Measurements from ENCODE around the gene CLDN20.

CLDN20 gene

DNA sequence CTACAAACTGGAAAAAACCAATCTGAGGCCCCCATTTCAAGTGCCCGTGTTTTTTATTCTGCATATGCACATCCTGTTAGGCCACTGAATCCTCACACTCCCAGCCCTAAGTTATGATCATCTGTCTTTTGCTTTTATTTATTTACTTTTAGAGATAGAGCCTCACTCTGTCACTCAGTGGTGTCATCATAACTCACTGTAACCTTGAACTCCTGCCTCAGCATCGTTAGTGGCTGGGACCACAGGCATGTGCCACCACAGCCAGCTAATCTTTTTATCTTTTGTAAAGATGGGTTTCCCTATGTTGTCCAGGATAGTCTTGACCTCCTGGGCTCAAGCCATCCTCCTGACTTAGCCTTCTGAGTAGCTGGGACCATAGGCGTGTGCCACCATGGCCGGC lies 29.6 kb upstream of the CLDN20 start:
- no peak overlapping the region for H3K4me3 ChIP-seq (ENCODE audit: low read length)
- TF ChIP-seq, protein P1, sequence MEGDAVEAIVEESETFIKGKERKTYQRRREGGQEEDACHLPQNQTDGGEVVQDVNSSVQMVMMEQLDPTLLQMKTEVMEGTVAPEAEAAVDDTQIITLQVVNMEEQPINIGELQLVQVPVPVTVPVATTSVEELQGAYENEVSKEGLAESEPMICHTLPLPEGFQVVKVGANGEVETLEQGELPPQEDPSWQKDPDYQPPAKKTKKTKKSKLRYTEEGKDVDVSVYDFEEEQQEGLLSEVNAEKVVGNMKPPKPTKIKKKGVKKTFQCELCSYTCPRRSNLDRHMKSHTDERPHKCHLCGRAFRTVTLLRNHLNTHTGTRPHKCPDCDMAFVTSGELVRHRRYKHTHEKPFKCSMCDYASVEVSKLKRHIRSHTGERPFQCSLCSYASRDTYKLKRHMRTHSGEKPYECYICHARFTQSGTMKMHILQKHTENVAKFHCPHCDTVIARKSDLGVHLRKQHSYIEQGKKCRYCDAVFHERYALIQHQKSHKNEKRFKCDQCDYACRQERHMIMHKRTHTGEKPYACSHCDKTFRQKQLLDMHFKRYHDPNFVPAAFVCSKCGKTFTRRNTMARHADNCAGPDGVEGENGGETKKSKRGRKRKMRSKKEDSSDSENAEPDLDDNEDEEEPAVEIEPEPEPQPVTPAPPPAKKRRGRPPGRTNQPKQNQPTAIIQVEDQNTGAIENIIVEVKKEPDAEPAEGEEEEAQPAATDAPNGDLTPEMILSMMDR (IDR thresholded peaks at IDR 0.05; ENCODE audit: insufficient read depth, low read depth, low read length, missing control alignments), result no peak
- DNase-seq (ENCODE audit: low read depth), result no peak

DNA sequence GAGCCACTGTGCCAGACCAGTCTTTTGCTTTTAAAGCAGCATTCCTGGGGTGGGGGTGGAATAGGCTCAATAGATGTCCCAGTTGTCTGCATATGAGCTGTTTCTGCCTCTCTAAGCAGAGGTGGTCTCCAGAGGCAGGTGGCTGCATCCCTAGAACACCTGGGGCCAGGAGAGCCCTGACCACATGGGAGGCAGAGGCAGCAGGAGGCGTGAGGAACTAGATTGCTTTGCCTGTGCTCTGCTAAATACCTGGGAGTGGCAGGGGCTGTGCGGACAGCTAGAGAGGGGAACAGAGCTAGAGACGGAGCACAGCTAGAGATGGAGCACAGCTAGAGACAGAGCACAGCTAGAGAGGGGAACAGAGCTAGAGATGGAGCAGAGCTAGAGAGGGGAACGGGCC lies 29.1 kb upstream of the CLDN20 start:
- TF ChIP-seq, protein P1 (IDR thresholded peaks at IDR 0.05; ENCODE audit: insufficient read depth, low read depth, low read length, missing control alignments), result no peak
- no peak overlapping the region for H3K4me3 ChIP-seq (ENCODE audit: low read length)
- DNase-seq (ENCODE audit: low read depth), result no peak

DNA sequence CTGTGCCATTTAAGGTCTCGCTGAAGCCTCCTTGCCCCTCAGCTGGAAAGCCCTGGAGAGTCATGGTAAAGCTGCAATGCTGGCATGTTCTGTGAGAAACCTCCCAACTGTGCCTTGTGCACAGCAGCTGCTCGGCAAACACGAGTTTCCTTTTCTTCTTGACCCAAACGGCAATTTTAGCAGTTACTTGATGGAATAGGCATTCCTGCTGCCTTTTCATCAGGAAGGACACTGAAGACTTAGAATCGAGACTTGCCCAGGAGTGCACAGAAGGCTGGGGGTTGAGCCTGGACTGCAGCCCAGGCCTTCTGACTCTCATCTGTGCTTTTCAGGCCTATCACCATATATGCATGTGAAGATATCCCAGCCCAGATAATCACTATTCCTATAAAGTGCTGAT lies 28.7 kb upstream of the CLDN20 start:
- DNase-seq (ENCODE audit: low read depth), result no peak
- TF ChIP-seq, protein P1 (IDR thresholded peaks at IDR 0.05; ENCODE audit: insufficient read depth, low read depth, low read length, missing control alignments), result no peak
- H3K4me3 ChIP-seq (ENCODE audit: low read length), result no peak overlapping the region

DNA sequence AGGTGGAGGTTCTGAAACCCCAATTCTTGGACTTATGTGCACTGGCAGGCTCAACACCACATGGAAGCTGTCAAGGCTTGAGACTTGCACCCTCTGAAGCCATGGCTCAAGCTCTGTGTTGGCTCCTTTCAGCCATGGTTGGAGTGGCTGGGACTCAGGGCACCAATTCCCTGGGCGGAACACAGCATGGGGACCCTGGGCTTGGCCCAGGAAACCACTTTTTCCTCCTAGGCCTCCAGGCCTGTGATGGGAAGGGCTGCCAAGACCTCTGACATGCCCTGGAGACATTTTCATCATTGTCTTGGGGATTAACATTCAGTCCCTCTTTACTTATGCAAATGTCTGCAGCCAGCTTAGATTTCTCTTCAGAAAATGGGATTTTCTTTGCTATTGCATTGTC lies 26.2 kb upstream of the CLDN20 start:
- no peak overlapping the region for H3K4me3 ChIP-seq (ENCODE audit: low read length)
- no peak for DNase-seq (ENCODE audit: low read depth)
- TF ChIP-seq, protein P1 (IDR thresholded peaks at IDR 0.05; ENCODE audit: insufficient read depth, low read depth, low read length, missing control alignments), result no peak

DNA sequence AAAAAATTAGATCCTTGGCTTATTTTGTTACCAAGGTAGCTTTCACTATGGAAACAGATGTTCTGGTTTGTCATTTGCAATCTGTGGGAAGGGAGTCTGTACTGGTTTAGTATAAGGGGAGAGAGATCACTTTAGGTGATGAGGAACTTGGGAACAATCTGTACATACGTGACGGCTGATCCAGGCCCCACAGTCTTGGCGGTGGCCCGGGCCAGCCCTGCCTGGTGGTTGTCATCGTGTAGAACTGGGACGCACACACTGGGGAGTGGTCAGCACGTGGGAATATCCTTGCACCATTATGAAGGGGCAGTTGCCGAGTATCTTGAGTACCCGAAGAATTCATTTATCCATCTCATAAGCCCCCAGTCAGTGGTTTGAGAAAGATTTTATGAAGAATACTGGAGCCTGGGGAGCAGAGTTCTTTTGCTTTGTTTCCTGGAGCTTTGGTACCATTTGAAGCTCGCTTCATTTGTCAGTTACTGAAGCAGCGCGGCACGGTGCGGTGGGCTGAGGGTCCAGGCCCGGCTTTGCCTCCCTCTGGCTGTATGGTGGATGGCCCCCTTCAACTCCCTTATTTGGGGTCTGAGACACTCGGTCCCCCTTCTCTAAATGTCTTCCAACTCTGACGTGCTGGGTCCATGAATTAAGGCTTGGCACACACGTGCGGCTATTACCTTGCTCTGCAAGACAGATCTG lies 22.8 kb upstream of the CLDN20 start:
- DNase-seq (ENCODE audit: low read depth), result no peak
- TF ChIP-seq, protein P1 (IDR thresholded peaks at IDR 0.05; ENCODE audit: insufficient read depth, low read depth, low read length, missing control alignments), result no peak

DNA sequence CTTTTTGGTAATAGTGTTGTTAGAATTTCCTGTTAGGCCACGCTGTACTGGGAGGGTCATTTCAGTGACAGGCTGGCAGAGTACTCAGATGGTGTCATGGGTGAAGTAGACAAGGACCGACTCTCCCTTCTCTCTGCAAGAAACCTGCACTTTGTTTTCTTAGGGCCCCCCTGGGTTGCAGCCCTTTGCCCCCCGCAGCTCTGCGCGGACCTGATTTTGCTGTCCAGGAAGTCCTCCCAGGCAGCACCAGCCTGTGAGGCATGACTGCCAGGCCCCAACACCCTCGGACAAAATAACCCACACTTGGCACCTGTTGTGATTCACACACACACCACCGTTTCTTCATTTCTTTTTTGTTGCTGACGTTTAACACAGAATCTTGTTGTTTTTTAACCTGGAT lies 21.8 kb upstream of the CLDN20 start:
- TF ChIP-seq, protein P1 (IDR thresholded peaks at IDR 0.05; ENCODE audit: insufficient read depth, low read depth, low read length, missing control alignments), result no peak
- no peak overlapping the region for H3K4me3 ChIP-seq (ENCODE audit: low read length)
- DNase-seq (ENCODE audit: low read depth), result no peak

More for the DNA sequence above, 22.8 kb upstream of the CLDN20 start:
- no peak overlapping the region for H3K4me3 ChIP-seq (ENCODE audit: low read length)

DNA sequence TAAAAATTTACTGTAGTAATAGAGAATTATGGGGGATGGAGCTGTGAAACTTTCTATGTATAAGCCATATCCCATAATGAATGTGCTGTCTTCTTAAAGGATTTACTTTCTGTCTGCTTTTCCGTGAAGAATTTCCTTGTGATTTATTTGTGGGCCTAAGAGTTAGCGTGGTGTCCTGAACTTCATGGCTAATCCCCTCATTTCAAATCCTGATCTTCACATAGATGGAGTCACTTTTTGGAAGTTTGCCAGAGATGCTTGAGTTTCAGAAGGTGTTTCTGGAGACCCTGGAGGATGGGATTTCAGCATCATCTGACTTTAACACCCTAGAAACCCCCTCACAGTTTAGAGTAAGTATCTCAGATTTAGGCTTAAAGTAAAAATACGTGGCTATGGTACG lies 19.4 kb upstream of the CLDN20 start:
- DNase-seq (ENCODE audit: low read depth), result no peak
- TF ChIP-seq, protein P1 (IDR thresholded peaks at IDR 0.05; ENCODE audit: insufficient read depth, low read depth, low read length, missing control alignments), result no peak
- H3K4me3 ChIP-seq (ENCODE audit: low read length), result no peak overlapping the region

Measured in epithelial cell of esophagus (primary cell).